ENCODE data around the gene TUBB8B. TPM values are rescaled to one million over a fixed set of nuclear protein-coding genes. Genes with fewer than 3 reads are reported as not detected.
"Not testable (repeated sequence)": the region's sequence is repeated elsewhere in the genome, so short reads cannot be mapped to it uniquely, and the experiment has no call there.

Gene TUBB8B
- total RNA-seq: under 1 TPM in 1 of 3 donors, not detected in 2; 0.66 TPM

- H3K27me3 ChIP-seq; H3K9me3 ChIP-seq; DNase-seq (ENCODE audit: low spot score in 2 of 2); H3K27ac ChIP-seq; H3K4me3 ChIP-seq; H3K36me3 ChIP-seq; H3K4me1 ChIP-seq; intact Hi-C loops (cut with DNase I; ENCODE audit: low total_unique reads): not testable (repeated sequence)
These were observed at the start of gene TUBB8B for GRCh38 chr18:49176-49665. TUBB8B (minus strand) TSS chr18:49615; CDS start chr18:49557, 58 bp downstream.

DNA sequence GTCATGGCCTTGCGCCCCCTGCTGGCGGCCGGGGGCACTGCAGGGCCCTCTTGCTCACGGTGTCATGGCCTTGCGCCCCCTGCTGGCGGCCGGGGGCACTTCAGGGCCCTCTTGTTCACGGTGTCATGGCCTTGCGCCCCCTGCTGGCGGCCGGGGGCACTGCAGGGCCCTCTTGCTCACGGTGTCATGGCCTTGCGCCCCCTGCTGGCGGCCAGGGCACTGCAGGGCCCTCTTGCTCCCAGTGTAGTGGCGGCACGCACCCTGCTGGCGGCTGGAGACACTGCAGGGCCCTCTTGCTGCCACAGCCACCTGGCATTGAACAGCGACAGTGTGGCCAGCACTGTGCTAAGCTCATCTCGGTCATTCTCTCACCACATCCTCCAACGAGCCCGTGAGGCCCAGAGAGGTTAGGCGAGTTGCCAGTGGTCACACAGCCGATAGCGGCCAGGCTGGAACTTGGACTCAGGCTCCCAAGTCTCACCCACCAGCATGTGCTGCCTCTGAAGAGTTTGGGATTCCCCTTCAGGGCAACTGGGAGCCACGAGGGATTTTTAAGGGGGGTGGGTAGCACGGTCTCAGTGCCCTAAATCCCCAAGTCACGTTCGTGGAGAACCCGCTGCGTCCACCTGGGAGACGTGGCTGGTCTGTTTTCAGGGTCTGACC lies 48.0 kb upstream of the TUBB8B start:
- intact Hi-C loops (cut with DNase I; ENCODE audit: low total_unique reads); H3K36me3 ChIP-seq; H3K4me1 ChIP-seq; H3K4me3 ChIP-seq; H3K9me3 ChIP-seq; DNase-seq (ENCODE audit: low spot score in 2 of 2); H3K27ac ChIP-seq; H3K27me3 ChIP-seq: not testable (repeated sequence)

- H3K27me3 ChIP-seq; H3K4me3 ChIP-seq; H3K36me3 ChIP-seq; DNase-seq (ENCODE audit: low spot score in 2 of 2); H3K4me1 ChIP-seq; intact Hi-C loops (cut with DNase I; ENCODE audit: low total_unique reads); H3K27ac ChIP-seq; H3K9me3 ChIP-seq: not testable (repeated sequence)
These were observed 47.3 kb upstream of the TUBB8B start for GRCh38 chr18:96767-97131.

DNA sequence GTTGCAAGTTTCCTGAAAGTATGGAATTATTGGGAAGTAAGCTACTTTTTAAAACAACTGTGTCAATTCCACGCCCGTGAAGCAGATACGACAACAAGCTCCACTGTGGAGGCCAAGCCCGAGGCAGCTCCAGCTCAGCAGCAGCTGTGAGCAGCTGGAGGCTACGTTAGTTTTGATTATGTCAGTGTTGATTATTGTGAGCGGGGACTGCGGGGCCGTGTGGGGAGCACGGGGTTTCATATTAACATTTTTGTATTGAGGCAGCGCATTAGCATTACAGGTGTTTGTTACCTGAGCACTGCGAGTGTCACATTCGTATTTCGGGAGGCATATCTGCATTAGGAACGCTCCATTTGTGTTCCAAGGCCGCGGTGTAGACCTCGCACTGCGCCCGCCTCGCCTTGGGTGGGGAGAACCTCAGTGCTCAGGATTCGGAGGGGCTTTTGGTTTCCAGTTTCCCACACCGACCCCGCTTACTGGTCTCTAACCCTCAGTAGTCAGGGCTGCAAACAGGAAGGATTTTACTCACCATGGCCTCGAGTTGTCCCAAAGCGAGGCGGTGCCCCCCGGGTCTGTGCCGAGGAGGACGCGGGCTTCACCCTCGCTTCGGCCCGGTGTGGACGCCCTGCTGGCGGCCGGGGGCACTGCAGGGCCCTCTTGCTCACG lies 46.8 kb upstream of the TUBB8B start:
- H3K4me1 ChIP-seq; H3K4me3 ChIP-seq; H3K9me3 ChIP-seq; H3K27me3 ChIP-seq; H3K36me3 ChIP-seq; intact Hi-C loops (cut with DNase I; ENCODE audit: low total_unique reads); H3K27ac ChIP-seq; DNase-seq (ENCODE audit: low spot score in 2 of 2): not testable (repeated sequence)

GRCh38 chr18:95580-95979 lies 46.2 kb upstream of the TUBB8B start:
- H3K9me3 ChIP-seq; H3K4me3 ChIP-seq; H3K36me3 ChIP-seq; intact Hi-C loops (cut with DNase I; ENCODE audit: low total_unique reads); H3K27me3 ChIP-seq; DNase-seq (ENCODE audit: low spot score in 2 of 2); H3K27ac ChIP-seq; H3K4me1 ChIP-seq: not testable (repeated sequence)

DNA sequence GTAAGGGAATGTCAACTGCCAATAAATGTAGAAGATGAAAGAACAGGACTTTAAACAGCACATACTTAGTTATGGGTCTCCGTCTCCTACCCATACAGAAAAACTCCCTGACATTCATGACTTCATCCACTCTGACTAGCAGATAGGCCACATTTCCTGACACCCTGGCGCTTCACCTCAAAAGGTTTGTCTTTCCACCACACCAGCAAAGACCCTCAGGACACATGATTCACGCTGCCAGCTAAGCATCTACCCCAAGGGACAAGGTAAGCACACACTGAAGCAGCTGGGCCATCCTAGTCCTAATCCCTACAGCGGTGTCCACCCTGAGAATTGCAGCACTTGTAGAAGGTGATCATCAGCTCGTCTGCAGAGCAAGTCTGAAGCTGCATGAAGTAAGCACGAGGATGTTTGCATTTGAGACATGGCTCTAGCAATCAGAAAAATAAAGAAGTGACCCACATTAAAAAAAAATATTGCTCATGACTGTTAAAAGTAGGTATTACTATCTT lies 44.5 kb upstream of the TUBB8B start:
- H3K4me1 ChIP-seq; H3K36me3 ChIP-seq; H3K4me3 ChIP-seq; intact Hi-C loops (cut with DNase I; ENCODE audit: low total_unique reads); H3K27ac ChIP-seq; DNase-seq (ENCODE audit: low spot score in 2 of 2); H3K27me3 ChIP-seq; H3K9me3 ChIP-seq: not testable (repeated sequence)

GRCh38 chr18:91561-91960 lies 42.1 kb upstream of the TUBB8B start:
- H3K27ac ChIP-seq; H3K27me3 ChIP-seq; H3K9me3 ChIP-seq; H3K4me1 ChIP-seq; H3K4me3 ChIP-seq; H3K36me3 ChIP-seq; DNase-seq (ENCODE audit: low spot score in 2 of 2); intact Hi-C loops (cut with DNase I; ENCODE audit: low total_unique reads): not testable (repeated sequence)

- DNase-seq (ENCODE audit: low spot score in 2 of 2); H3K4me3 ChIP-seq; intact Hi-C loops (cut with DNase I; ENCODE audit: low total_unique reads); H3K36me3 ChIP-seq; H3K4me1 ChIP-seq; H3K27ac ChIP-seq; H3K9me3 ChIP-seq; H3K27me3 ChIP-seq: not testable (repeated sequence)
These were observed 41.2 kb upstream of the TUBB8B start for GRCh38 chr18:90396-91193.

- H3K9me3 ChIP-seq; H3K36me3 ChIP-seq; H3K4me1 ChIP-seq; H3K4me3 ChIP-seq; H3K27ac ChIP-seq; DNase-seq (ENCODE audit: low spot score in 2 of 2); intact Hi-C loops (cut with DNase I; ENCODE audit: low total_unique reads); H3K27me3 ChIP-seq: not testable (repeated sequence)
These were observed 39.7 kb upstream of the TUBB8B start for GRCh38 chr18:89124-89523.

- not testable (repeated sequence) for H3K9me3 ChIP-seq
These were observed 35.4 kb upstream of the TUBB8B start for GRCh38 chr18:84801-85200.

DNA sequence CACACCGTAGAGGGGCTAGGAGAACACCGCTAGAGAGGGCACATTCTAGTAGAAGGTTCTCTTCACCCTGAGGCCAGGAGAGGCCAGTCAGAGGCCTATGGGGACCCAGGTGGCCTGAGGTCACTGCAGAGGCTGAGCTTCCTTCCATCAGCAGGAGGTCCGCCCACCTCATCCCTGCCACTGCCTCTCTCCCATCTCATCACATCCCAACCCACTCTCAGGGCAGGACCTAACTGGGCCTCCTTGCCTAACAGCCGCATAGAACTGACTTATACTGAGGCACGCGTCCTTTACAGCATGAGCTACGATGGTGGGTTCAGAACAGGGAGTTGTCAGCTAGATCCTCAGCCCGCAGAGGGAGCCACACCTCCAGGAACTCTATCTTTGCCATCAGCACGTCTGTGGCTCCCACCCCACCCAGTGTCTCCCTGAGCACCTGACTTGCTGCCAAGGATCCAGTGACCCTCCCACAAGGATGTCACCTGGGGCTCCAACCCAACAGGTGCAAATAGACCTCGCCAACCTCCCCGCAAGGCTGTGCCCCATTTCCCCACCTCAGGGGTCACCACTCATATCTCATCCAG lies 33.3 kb upstream of the TUBB8B start:
- H3K9me3 ChIP-seq; H3K4me3 ChIP-seq; H3K27me3 ChIP-seq; DNase-seq (ENCODE audit: low spot score in 2 of 2); H3K27ac ChIP-seq; intact Hi-C loops (cut with DNase I; ENCODE audit: low total_unique reads); H3K4me1 ChIP-seq; H3K36me3 ChIP-seq: not testable (repeated sequence)

More at GRCh38 chr18:84801-85200, 35.4 kb upstream of the TUBB8B start:
- H3K4me1 ChIP-seq; intact Hi-C loops (cut with DNase I; ENCODE audit: low total_unique reads); H3K4me3 ChIP-seq; DNase-seq (ENCODE audit: low spot score in 2 of 2); H3K36me3 ChIP-seq; H3K27me3 ChIP-seq; H3K27ac ChIP-seq: not testable (repeated sequence)

GRCh38 chr18:80881-81280 lies 31.5 kb upstream of the TUBB8B start:
- intact Hi-C loops (cut with DNase I; ENCODE audit: low total_unique reads); H3K27me3 ChIP-seq; DNase-seq (ENCODE audit: low spot score in 2 of 2); H3K9me3 ChIP-seq; H3K36me3 ChIP-seq; H3K4me3 ChIP-seq; H3K27ac ChIP-seq; H3K4me1 ChIP-seq: not testable (repeated sequence)

GRCh38 chr18:80202-80601 lies 30.8 kb upstream of the TUBB8B start:
- H3K4me1 ChIP-seq; H3K27me3 ChIP-seq; H3K36me3 ChIP-seq; intact Hi-C loops (cut with DNase I; ENCODE audit: low total_unique reads); DNase-seq (ENCODE audit: low spot score in 2 of 2); H3K4me3 ChIP-seq; H3K27ac ChIP-seq; H3K9me3 ChIP-seq: not testable (repeated sequence)
